HCT116 (cell line): ENCODE measurements around the gene GCNT4. TPM values are rescaled to one million over a fixed set of nuclear protein-coding genes. Genes with fewer than 3 reads are reported as not detected.

Experiments used
- ATAC-seq: fragments of 200-7000 bp; cut with Tn5 transposase; 2 replicates; pipeline ENCODE4 v1.9.1; 2020; ENCODE audit warnings: mild to moderate bottlenecking, moderate library complexity
- BruUV-seq: library from RNA; stranded (reverse); fragments of 400-500 nt; replicated peaks from 2 replicates; lab custom pipeline; 2021; lab: Mats Ljungman, UMichigan
- CTCF ChIA-PET: fragments of 300-600 bp; sonication (Branson Sonifier 250); formaldehyde crosslinking; loops from one replicate; lab custom pipeline; 2021; ENCODE audit warnings: antibody characterized with exemption; lab: Charles Lee
- POLR2A ChIA-PET: fragments of 300-600, 350-600 bp; sonication (Branson Sonifier 250); formaldehyde crosslinking; loops from one replicate; lab custom pipeline; 2021; ENCODE audit warnings: antibody characterized with exemption; lab: Charles Lee
- RAD21 ChIA-PET, 2 experiments: fragments of 300-600 bp; sonication (Branson Sonifier 250); formaldehyde crosslinking; loops; one replicate each; lab custom pipeline; 2023; ENCODE audit warnings: low total read pairs in 2 of 2; ENCODE audit not compliant: uncharacterized antibody in 2 of 2, unreplicated experiment in 2 of 2, low non-redundant PET in 1 of 2; lab: Charles Lee
- DNase-seq: peaks from one replicate; pipeline ENCODE4 v3.0.0-alpha.2; 2010; ENCODE audit warnings: low read depth, low spot score
- H2AFZ ChIP-seq: fragments of 200-600 bp; shearing (Covaris generic), sonication (generic); 2 replicates; pipeline ENCODE4 v1.6.1; 2017; ENCODE audit warnings: low read depth, mixed run types, mixed read lengths, antibody characterized with exemption, low read length; ENCODE audit not compliant: poor library complexity, severe bottlenecking
- H3K27ac ChIP-seq: 2 replicates; pipeline ENCODE4 v1.5.1; 2012; ENCODE audit warnings: low read depth, low read length
- H3K27me3 ChIP-seq: fragments of 200-600 bp; sonication (generic); 2 replicates; pipeline ENCODE4 v1.6.1; 2016; ENCODE audit warnings: mixed run types, low read length, mixed read lengths; ENCODE audit not compliant: insufficient read depth
- H3K36me3 ChIP-seq, 2 experiments: fragments of 200-500 bp in 1 of 2; fragments of 200-600 bp in 1 of 2; sonication (Bioruptor generic) in 1 of 2; sonication (generic) in 1 of 2; 2 replicates each; pipeline versions ENCODE4 v1.5.1 to v1.6.1; 2014 to 2016; ENCODE audit warnings: low read length in 2 of 2, inconsistent platforms in 1 of 2, mixed read lengths in 1 of 2, mixed run types in 1 of 2; ENCODE audit not compliant: insufficient read depth in 2 of 2, control insufficient read depth in 1 of 2
- H3K4me1 ChIP-seq, 2 experiments: fragments of 200-600 bp in 1 of 2; sonication (generic) in 1 of 2; 2 replicates each; pipeline versions ENCODE4 v1.5.1 to v1.6.1; 2012 to 2017; ENCODE audit warnings: low read length in 2 of 2, inconsistent platforms in 1 of 2, mild to moderate bottlenecking in 1 of 2, mixed read lengths in 1 of 2, mixed run types in 1 of 2, moderate library complexity in 1 of 2; ENCODE audit not compliant: insufficient read depth in 2 of 2, control insufficient read depth in 1 of 2
- H3K4me2 ChIP-seq: fragments of 200-600 bp; sonication (generic); 2 replicates; pipeline ENCODE4 v1.6.1; 2017; ENCODE audit warnings: mixed run types, low read length, mixed read lengths
- H3K4me3 ChIP-seq, 2 experiments: fragments of 200-600 bp in 1 of 2; sonication (generic) in 1 of 2; replicated peaks in 1 of 2; 2 replicates each; pipeline ENCODE4 v1.5.1; 2011 to 2016; ENCODE audit warnings: low read length in 2 of 2, control low read depth in 1 of 2, low read depth in 1 of 2, mild to moderate bottlenecking in 1 of 2, mixed read lengths in 1 of 2, mixed run types in 1 of 2
- H3K79me2 ChIP-seq: fragments of 200-600 bp; sonication (generic); 2 replicates; pipeline ENCODE4 v1.6.1; 2017; ENCODE audit warnings: mild to moderate bottlenecking, mixed run types, low read length, moderate library complexity, mixed read lengths; ENCODE audit not compliant: insufficient read depth
- H3K9ac ChIP-seq: fragments of 200-600 bp; sonication (generic); 2 replicates; pipeline ENCODE4 v1.6.1; 2016; ENCODE audit warnings: low read length, mixed read lengths
- H3K9me2 ChIP-seq: fragments of 200-600 bp; sonication (generic), shearing (Covaris generic); 2 replicates; pipeline ENCODE4 v1.6.1; 2017; ENCODE audit warnings: mixed run types, mild to moderate bottlenecking, moderate library complexity; ENCODE audit not compliant: insufficient read depth
- H3K9me3 ChIP-seq, 2 experiments: fragments of 200-500 bp in 1 of 2; fragments of 200-600 bp in 1 of 2; sonication (Bioruptor generic) in 1 of 2; sonication (generic) in 1 of 2; 2 replicates each; pipeline ENCODE4 v1.6.1; 2014 to 2017; ENCODE audit warnings: low read length in 2 of 2, mixed read lengths in 2 of 2, inconsistent platforms in 1 of 2, low read depth in 1 of 2, mild to moderate bottlenecking in 1 of 2, mixed run types in 1 of 2, moderate library complexity in 1 of 2; ENCODE audit not compliant: control insufficient read depth in 1 of 2, insufficient read depth in 1 of 2
- H4K20me1 ChIP-seq: fragments of 200-600 bp; sonication (generic), shearing (Covaris generic); 2 replicates; pipeline ENCODE4 v1.6.1; 2017; ENCODE audit warnings: mixed run types, mild to moderate bottlenecking, moderate library complexity; ENCODE audit not compliant: insufficient read depth
- EGR1 ChIP-seq: IDR thresholded peaks from 2 replicates; pipeline ENCODE4 v1.6.1; 2012; ENCODE audit warnings: low read depth
- ELF1 ChIP-seq: IDR thresholded peaks from 2 replicates; pipeline ENCODE4 v1.6.1; 2012; ENCODE audit warnings: low read depth, borderline replicate concordance
- EZH2phosphoT487 ChIP-seq: fragments of 200-600 bp; IDR thresholded peaks from 2 replicates; pipeline ENCODE4 v1.6.1; 2018; ENCODE audit warnings: antibody characterized with exemption, borderline replicate concordance
- JUND ChIP-seq: IDR thresholded peaks from 2 replicates; pipeline ENCODE4 v1.6.1; 2012
- POLR2AphosphoS5 ChIP-seq: IDR thresholded peaks from 2 replicates; pipeline ENCODE4 v1.6.1; 2011; ENCODE audit warnings: mild to moderate bottlenecking, low read depth, low read length, moderate library complexity
- RAD21 ChIP-seq: IDR thresholded peaks from 2 replicates; pipeline ENCODE4 v1.6.1; 2012; ENCODE audit warnings: low read depth, mild to moderate bottlenecking
- SIN3A ChIP-seq: IDR thresholded peaks from 2 replicates; pipeline ENCODE4 v1.6.1; 2012; ENCODE audit warnings: low read depth
- SP1 ChIP-seq: IDR thresholded peaks from 2 replicates; pipeline ENCODE4 v1.6.1; 2012; ENCODE audit warnings: low read depth
- SRF ChIP-seq: IDR thresholded peaks from 2 replicates; pipeline ENCODE4 v1.6.1; 2012; ENCODE audit warnings: low read depth
- TCF7L2 ChIP-seq: IDR thresholded peaks from 2 replicates; pipeline ENCODE4 v1.7.0; 2011; ENCODE audit warnings: borderline replicate concordance, inconsistent platforms; ENCODE audit not compliant: insufficient read depth, insufficient read length; ENCODE audit errors: extremely low read depth
- YY1 ChIP-seq: IDR thresholded peaks from 2 replicates; pipeline ENCODE4 v1.6.1; 2011; ENCODE audit warnings: low read length, low read depth, moderate library complexity, mild to moderate bottlenecking; ENCODE audit not compliant: insufficient replicate concordance; ENCODE audit errors: extremely low read depth
- ZFX ChIP-seq: fragments of 450-650 bp; IDR thresholded peaks from 2 replicates; pipeline ENCODE4 v1.6.1; 2017
- ZNF274 ChIP-seq: fragments of 200-500 bp; sonication (Bioruptor generic); IDR thresholded peaks from 2 replicates; pipeline ENCODE4 v1.6.1; 2014; ENCODE audit warnings: mild to moderate bottlenecking, low read depth, low read length, inconsistent platforms
- intact Hi-C: fragments of 100-400 bp; cut with micrococcal nuclease; formaldehyde crosslinking; loops from 2 replicates; pipeline ENCODE4 v1.10.0; 2022
- total RNA-seq: library from RNA; stranded (reverse); gene quantifications from one replicate; pipeline ENCODE4 v1.2.1, GENCODE V29; 2021; ENCODE audit not compliant: unreplicated experiment
- TF ChIP-seq, protein P1 (sequence below): IDR thresholded peaks from 2 replicates; pipeline ENCODE4 v1.6.1; 2011; ENCODE audit warnings: mild to moderate bottlenecking, low read length, moderate library complexity; ENCODE audit not compliant: insufficient replicate concordance; ENCODE audit errors: extremely low read depth
- TF ChIP-seq, protein P2 (sequence below), 3 experiments: fragments of 200-600 bp in 1 of 3; sonication (generic) in 1 of 3; IDR thresholded peaks in 2 of 3; conservative IDR thresholded peaks in 1 of 3; 2 replicates each; pipeline ENCODE4 v1.5.1; 2012 to 2017; ENCODE audit warnings: low read depth in 2 of 3, low read length in 2 of 3, antibody characterized with exemption in 1 of 3, borderline replicate concordance in 1 of 3, control low read depth in 1 of 3, mild to moderate bottlenecking in 1 of 3, mixed read lengths in 1 of 3, mixed run types in 1 of 3, moderate library complexity in 1 of 3; ENCODE audit not compliant: insufficient read depth in 1 of 3
- TF ChIP-seq, protein P3 (sequence below): IDR thresholded peaks from 2 replicates; pipeline ENCODE4 v1.6.1; 2012; ENCODE audit warnings: low read depth
- TF ChIP-seq, protein P4 (sequence below): IDR thresholded peaks from 2 replicates; pipeline ENCODE4 v1.6.1; 2012

The GCNT4 gene
- total RNA-seq, 1 experiment from 2014 or later, result 0.07 TPM

DNA sequence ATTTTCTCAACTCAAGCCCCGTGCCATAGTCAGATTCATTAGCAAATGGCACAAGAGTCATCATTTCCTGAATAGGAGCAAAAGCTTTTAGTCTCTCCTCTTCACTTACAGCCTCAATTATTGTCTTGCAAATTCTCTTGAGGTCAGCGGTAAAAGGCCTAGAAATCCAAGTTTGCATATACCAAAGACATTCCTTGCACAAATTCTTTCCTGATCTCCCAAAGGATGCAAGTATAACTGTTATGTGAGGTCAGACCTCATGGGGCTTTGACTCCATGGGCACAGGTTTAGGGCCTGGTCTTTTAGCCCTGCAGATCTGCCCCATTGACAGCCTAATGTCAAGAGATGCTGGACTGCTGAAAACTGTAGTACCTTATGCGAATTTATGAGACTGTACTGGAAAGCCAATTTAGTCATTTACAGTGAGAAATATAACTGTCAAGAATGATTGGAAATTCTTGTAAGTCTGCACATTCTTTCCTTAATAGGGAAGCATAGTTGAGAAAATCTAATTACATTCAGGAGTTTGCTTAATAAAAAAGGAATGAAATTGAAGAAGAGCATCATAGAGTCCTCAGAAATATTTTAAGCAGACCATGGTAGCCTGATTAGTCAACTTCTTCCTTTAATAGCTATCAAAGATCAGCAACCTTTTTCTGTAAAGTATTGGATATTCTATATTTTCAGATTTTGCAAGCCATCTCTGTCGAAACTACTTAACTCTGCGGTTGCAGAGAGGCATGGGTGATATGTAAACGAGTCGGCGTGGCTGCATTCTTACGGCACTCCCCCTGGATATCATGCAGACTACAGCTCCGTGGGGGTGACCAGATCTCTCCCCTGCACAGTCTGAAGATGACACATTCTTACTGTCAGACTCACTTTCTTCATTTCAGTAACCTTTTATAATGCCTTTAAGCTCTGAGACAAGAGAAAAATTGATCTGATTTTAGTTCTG is 45.2 kb downstream of the GCNT4 start (continued):
- TF ChIP-seq, protein P1, sequence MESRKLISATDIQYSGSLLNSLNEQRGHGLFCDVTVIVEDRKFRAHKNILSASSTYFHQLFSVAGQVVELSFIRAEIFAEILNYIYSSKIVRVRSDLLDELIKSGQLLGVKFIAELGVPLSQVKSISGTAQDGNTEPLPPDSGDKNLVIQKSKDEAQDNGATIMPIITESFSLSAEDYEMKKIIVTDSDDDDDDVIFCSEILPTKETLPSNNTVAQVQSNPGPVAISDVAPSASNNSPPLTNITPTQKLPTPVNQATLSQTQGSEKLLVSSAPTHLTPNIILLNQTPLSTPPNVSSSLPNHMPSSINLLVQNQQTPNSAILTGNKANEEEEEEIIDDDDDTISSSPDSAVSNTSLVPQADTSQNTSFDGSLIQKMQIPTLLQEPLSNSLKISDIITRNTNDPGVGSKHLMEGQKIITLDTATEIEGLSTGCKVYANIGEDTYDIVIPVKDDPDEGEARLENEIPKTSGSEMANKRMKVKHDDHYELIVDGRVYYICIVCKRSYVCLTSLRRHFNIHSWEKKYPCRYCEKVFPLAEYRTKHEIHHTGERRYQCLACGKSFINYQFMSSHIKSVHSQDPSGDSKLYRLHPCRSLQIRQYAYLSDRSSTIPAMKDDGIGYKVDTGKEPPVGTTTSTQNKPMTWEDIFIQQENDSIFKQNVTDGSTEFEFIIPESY, result no peak

DNA sequence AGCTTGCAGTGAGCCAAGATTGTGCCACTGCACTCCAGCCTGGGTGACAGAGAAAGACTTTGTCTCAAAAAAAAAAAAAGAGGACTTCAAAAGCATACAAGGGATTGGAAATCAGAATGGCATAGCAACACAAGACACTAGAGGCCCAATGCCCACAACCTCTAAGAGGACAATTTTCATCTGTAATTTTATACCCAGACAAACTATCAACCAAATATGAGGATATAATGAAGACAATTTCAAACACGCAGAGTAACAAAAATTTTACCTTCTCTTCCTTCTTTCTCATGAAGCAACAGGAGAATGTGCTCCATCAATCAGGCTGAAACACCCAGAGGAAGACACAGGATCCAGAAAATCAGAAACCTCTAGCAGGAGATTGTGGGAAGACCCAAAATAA is 46.8 kb downstream of the GCNT4 start:
- no peaks in the 10 kb centered on the region for H3K9me2 ChIP-seq
- no peaks in the 10 kb centered on the region for H3K27me3 ChIP-seq
- no peak overlapping the region for H2AFZ ChIP-seq
- peaks cover 3 to 22% of the 10 kb centered on the region in 2 experiments; a peak in 2 of 4 replicates for H3K9me3 ChIP-seq
- CTCF ChIA-PET, result no interaction called here
- H4K20me1 ChIP-seq, result no peaks in the 10 kb centered on the region
- BruUV-seq, result no TSS peak
- POLR2A ChIA-PET, result no interaction called here
- no peak overlapping the region for H3K4me2 ChIP-seq
- DNase-seq, result no peak
- ATAC-seq, result no peak
- RAD21 ChIA-PET, result no interaction called here
- H3K27ac ChIP-seq, result no peak overlapping the region
- no peaks in the 10 kb centered on the region for H3K36me3 ChIP-seq
- intact Hi-C loops, result no loop called here
- no peaks in the 10 kb centered on the region for H3K79me2 ChIP-seq
- H3K9ac ChIP-seq, result no peak overlapping the region
- no peaks in the 10 kb centered on the region for H3K4me1 ChIP-seq
- H3K4me3 ChIP-seq, result no peak overlapping the region
- TF ChIP-seq SP1 (no peak), ELF1 (no peak), ZFX (no peak), TCF7L2 (no peak), SRF (no peak), EZH2phosphoT487 (no peak), JUND (no peak), ZNF274 (no peak), EGR1 (no peak), YY1 (no peak), SIN3A (no peak), RAD21 (no peak), POLR2AphosphoS5 (no peak)
- TF ChIP-seq, protein P2, sequence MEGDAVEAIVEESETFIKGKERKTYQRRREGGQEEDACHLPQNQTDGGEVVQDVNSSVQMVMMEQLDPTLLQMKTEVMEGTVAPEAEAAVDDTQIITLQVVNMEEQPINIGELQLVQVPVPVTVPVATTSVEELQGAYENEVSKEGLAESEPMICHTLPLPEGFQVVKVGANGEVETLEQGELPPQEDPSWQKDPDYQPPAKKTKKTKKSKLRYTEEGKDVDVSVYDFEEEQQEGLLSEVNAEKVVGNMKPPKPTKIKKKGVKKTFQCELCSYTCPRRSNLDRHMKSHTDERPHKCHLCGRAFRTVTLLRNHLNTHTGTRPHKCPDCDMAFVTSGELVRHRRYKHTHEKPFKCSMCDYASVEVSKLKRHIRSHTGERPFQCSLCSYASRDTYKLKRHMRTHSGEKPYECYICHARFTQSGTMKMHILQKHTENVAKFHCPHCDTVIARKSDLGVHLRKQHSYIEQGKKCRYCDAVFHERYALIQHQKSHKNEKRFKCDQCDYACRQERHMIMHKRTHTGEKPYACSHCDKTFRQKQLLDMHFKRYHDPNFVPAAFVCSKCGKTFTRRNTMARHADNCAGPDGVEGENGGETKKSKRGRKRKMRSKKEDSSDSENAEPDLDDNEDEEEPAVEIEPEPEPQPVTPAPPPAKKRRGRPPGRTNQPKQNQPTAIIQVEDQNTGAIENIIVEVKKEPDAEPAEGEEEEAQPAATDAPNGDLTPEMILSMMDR (IDR thresholded peaks at IDR 0.05 in 2 of 3, conservative IDR thresholded peaks at IDR 0.05 in 1 of 3; ENCODE audit: borderline replicate concordance in 1 of 3, insufficient read depth in 1 of 3, low read depth in 2 of 3, low read length in 2 of 3), result no peak
- TF ChIP-seq, protein P3, sequence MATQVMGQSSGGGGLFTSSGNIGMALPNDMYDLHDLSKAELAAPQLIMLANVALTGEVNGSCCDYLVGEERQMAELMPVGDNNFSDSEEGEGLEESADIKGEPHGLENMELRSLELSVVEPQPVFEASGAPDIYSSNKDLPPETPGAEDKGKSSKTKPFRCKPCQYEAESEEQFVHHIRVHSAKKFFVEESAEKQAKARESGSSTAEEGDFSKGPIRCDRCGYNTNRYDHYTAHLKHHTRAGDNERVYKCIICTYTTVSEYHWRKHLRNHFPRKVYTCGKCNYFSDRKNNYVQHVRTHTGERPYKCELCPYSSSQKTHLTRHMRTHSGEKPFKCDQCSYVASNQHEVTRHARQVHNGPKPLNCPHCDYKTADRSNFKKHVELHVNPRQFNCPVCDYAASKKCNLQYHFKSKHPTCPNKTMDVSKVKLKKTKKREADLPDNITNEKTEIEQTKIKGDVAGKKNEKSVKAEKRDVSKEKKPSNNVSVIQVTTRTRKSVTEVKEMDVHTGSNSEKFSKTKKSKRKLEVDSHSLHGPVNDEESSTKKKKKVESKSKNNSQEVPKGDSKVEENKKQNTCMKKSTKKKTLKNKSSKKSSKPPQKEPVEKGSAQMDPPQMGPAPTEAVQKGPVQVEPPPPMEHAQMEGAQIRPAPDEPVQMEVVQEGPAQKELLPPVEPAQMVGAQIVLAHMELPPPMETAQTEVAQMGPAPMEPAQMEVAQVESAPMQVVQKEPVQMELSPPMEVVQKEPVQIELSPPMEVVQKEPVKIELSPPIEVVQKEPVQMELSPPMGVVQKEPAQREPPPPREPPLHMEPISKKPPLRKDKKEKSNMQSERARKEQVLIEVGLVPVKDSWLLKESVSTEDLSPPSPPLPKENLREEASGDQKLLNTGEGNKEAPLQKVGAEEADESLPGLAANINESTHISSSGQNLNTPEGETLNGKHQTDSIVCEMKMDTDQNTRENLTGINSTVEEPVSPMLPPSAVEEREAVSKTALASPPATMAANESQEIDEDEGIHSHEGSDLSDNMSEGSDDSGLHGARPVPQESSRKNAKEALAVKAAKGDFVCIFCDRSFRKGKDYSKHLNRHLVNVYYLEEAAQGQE, result no peak
- TF ChIP-seq, protein P4, sequence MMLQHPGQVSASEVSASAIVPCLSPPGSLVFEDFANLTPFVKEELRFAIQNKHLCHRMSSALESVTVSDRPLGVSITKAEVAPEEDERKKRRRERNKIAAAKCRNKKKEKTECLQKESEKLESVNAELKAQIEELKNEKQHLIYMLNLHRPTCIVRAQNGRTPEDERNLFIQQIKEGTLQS, result no peak
